Measurements from ENCODE around the gene RBM45.

The RBM45 gene

GRCh38 chr2:178108176-178108575, 4.1 kb upstream of the RBM45 start:
- Histone ChIP-seq H3K27ac (ENCODE audit: low read depth, low read length) (no peak overlapping the region), H3K9me2 (replicated peaks; ENCODE audit: control insufficient read depth, low read length) (no peaks in the 10 kb centered on the region), H3K4me3 (ENCODE audit: low read length) (no peak overlapping the region), H3K79me2 (ENCODE audit: control insufficient read depth, low read length) (peaks cover 9% of the 10 kb centered on the region), H3K4me2 (ENCODE audit: low read length) (no peak overlapping the region), H3K36me3 (ENCODE audit: control insufficient read depth, low read length) (peaks cover 6% of the 10 kb centered on the region; the same call in 1 of the 2 replicates), H3K9me3 (ENCODE audit: control insufficient read depth, insufficient read depth, low read length) (no peaks in the 10 kb centered on the region), H3F3A (ENCODE audit: control insufficient read depth, insufficient read depth) (no peaks in the 10 kb centered on the region), H3K27me3 (ENCODE audit: control insufficient read depth, low read length) (no peaks in the 10 kb centered on the region), H3K4me1 (ENCODE audit: control insufficient read depth, low read length) (peaks cover 2% of the 10 kb centered on the region), H4K20me1 (ENCODE audit: control insufficient read depth, insufficient read depth, low read depth, low read length) (no peaks in the 10 kb centered on the region)
- TF ChIP-seq CTCF (IDR thresholded peaks at IDR 0.05; ENCODE audit: low read depth, low read length, poor library complexity, severe bottlenecking) (no peak), EZH2phosphoT487 (IDR thresholded peaks at IDR 0.05; ENCODE audit: borderline replicate concordance, low read length) (no peak)

- H3K4me2 ChIP-seq (ENCODE audit: low read length), result no peak overlapping the region
- H3K79me2 ChIP-seq (ENCODE audit: control insufficient read depth, low read length), result peaks cover 18% of the 10 kb centered on the region
- no peak overlapping the region for H3K27ac ChIP-seq (ENCODE audit: low read depth, low read length)
- H3K4me1 ChIP-seq (ENCODE audit: control insufficient read depth, low read length), result peaks cover 12% of the 10 kb centered on the region
- TF ChIP-seq CTCF (IDR thresholded peaks at IDR 0.05; ENCODE audit: low read depth, low read length, poor library complexity, severe bottlenecking), result peak; percentile 65
- no peak for TF ChIP-seq EZH2phosphoT487 (IDR thresholded peaks at IDR 0.05; ENCODE audit: borderline replicate concordance, low read length)
- no peaks in the 10 kb centered on the region for H3K9me3 ChIP-seq (ENCODE audit: control insufficient read depth, insufficient read depth, low read length)
- peaks cover 6% of the 10 kb centered on the region; the same call in 1 of the 2 replicates for H3K36me3 ChIP-seq (ENCODE audit: control insufficient read depth, low read length)
- no peak overlapping the region for H3K4me3 ChIP-seq (ENCODE audit: low read length)
- no peaks in the 10 kb centered on the region for H3K27me3 ChIP-seq (ENCODE audit: control insufficient read depth, low read length)
- H3F3A ChIP-seq (ENCODE audit: control insufficient read depth, insufficient read depth), result no peaks in the 10 kb centered on the region
- no peaks in the 10 kb centered on the region for H4K20me1 ChIP-seq (ENCODE audit: control insufficient read depth, insufficient read depth, low read depth, low read length)
- no peaks in the 10 kb centered on the region for H3K9me2 ChIP-seq (replicated peaks; ENCODE audit: control insufficient read depth, low read length)
These were observed 2.4 kb upstream of the RBM45 start for GRCh38 chr2:178109813-178110212.

GRCh38 chr2:178110681-178111080, 1.6 kb upstream of the RBM45 start:
- Histone ChIP-seq H3F3A (ENCODE audit: control insufficient read depth, insufficient read depth) (no peaks in the 10 kb centered on the region), H3K79me2 (ENCODE audit: control insufficient read depth, low read length) (peaks cover 18% of the 10 kb centered on the region), H4K20me1 (ENCODE audit: control insufficient read depth, insufficient read depth, low read depth, low read length) (no peaks in the 10 kb centered on the region), H3K4me2 (ENCODE audit: low read length) (no peak overlapping the region), H3K9me3 (ENCODE audit: control insufficient read depth, insufficient read depth, low read length) (no peaks in the 10 kb centered on the region), H3K27ac (ENCODE audit: low read depth, low read length) (no peak overlapping the region), H3K4me3 (ENCODE audit: low read length) (no peak overlapping the region), H3K27me3 (ENCODE audit: control insufficient read depth, low read length) (no peaks in the 10 kb centered on the region), H3K9me2 (replicated peaks; ENCODE audit: control insufficient read depth, low read length) (no peaks in the 10 kb centered on the region), H3K36me3 (ENCODE audit: control insufficient read depth, low read length) (peaks cover 10% of the 10 kb centered on the region; the same call in 1 of the 2 replicates), H3K4me1 (ENCODE audit: control insufficient read depth, low read length) (peaks cover 12% of the 10 kb centered on the region)
- TF ChIP-seq CTCF (IDR thresholded peaks at IDR 0.05; ENCODE audit: low read depth, low read length, poor library complexity, severe bottlenecking), result no peak
- TF ChIP-seq EZH2phosphoT487 (IDR thresholded peaks at IDR 0.05; ENCODE audit: borderline replicate concordance, low read length), result no peak

All from DOHH2 (cell line).